ENCODE data around the gene CHST11.

The CHST11 gene

GRCh38 chr12:104568935-104569334, 112.2 kb downstream of the CHST11 start:
- no peak for TF ChIP-seq CTCF (IDR thresholded peaks at IDR 0.05; ENCODE audit: borderline replicate concordance, extremely low read depth, low read length, poor library complexity, severe bottlenecking)
- no peak for TF ChIP-seq EZH2 (IDR thresholded peaks at IDR 0.05; ENCODE audit: borderline replicate concordance, low read depth, low read length, severe bottlenecking)
- Histone ChIP-seq H3K4me1 (ENCODE audit: insufficient read depth, low read length) (peaks cover 67% of the 10 kb centered on the region), H3K27ac (ENCODE audit: low read length) (peak overlapping the region; percentile 83), H3K4me3 (ENCODE audit: low read depth in 1 of 2, low read length in 2 of 2) (no peak overlapping the region), H3K9ac (ENCODE audit: low read depth, low read length) (no peak overlapping the region), H4K20me1 (ENCODE audit: insufficient read depth, low read length) (peaks cover 64% of the 10 kb centered on the region), H3K79me2 (ENCODE audit: insufficient read depth, low read length) (peaks cover 82% of the 10 kb centered on the region), H3K9me3 (ENCODE audit: insufficient read depth, low read length, severe bottlenecking) (peaks cover 5% of the 10 kb centered on the region), H3K4me2 (ENCODE audit: insufficient read depth, low read length) (peak overlapping the region; percentile 50), H3K27me3 (ENCODE audit: insufficient read depth, low read length, poor library complexity) (no peaks in the 10 kb centered on the region), H3K36me3 (ENCODE audit: insufficient read depth, low read length) (peaks cover 47% of the 10 kb centered on the region), H2AFZ (ENCODE audit: low read depth, low read length) (no peak overlapping the region)
- no peak for DNase-seq
- no peak for ATAC-seq (ENCODE audit: insufficient read depth, low read depth)

- Histone ChIP-seq H3K4me1 (ENCODE audit: insufficient read depth, low read length) (peaks cover 63% of the 10 kb centered on the region), H3K36me3 (ENCODE audit: insufficient read depth, low read length) (peaks cover 41% of the 10 kb centered on the region), H3K27ac (ENCODE audit: low read length) (peak overlapping the region; percentile 83), H3K27me3 (ENCODE audit: insufficient read depth, low read length, poor library complexity) (no peaks in the 10 kb centered on the region), H3K9me3 (ENCODE audit: insufficient read depth, low read length, severe bottlenecking) (no peaks in the 10 kb centered on the region), H3K79me2 (ENCODE audit: insufficient read depth, low read length) (peaks cover 78% of the 10 kb centered on the region), H3K9ac (ENCODE audit: low read depth, low read length) (peak overlapping the region; percentile 40), H3K4me3 (ENCODE audit: low read depth in 1 of 2, low read length in 2 of 2) (peak overlapping the region in 1 of 2 experiments; percentile 27; a peak in 1 of 4 replicates), H3K4me2 (ENCODE audit: insufficient read depth, low read length) (peak overlapping the region; percentile 50), H2AFZ (ENCODE audit: low read depth, low read length) (no peak overlapping the region), H4K20me1 (ENCODE audit: insufficient read depth, low read length) (peaks cover 59% of the 10 kb centered on the region)
- TF ChIP-seq CTCF (IDR thresholded peaks at IDR 0.05; ENCODE audit: borderline replicate concordance, extremely low read depth, low read length, poor library complexity, severe bottlenecking), result no peak
- no peak for TF ChIP-seq EZH2 (IDR thresholded peaks at IDR 0.05; ENCODE audit: borderline replicate concordance, low read depth, low read length, severe bottlenecking)
- peak; percentile 94 for ATAC-seq (ENCODE audit: insufficient read depth, low read depth)
- DNase-seq, result peak; percentile 86
Observed at GRCh38 chr12:104569346-104570173, 112.8 kb downstream of the CHST11 start.

DNA sequence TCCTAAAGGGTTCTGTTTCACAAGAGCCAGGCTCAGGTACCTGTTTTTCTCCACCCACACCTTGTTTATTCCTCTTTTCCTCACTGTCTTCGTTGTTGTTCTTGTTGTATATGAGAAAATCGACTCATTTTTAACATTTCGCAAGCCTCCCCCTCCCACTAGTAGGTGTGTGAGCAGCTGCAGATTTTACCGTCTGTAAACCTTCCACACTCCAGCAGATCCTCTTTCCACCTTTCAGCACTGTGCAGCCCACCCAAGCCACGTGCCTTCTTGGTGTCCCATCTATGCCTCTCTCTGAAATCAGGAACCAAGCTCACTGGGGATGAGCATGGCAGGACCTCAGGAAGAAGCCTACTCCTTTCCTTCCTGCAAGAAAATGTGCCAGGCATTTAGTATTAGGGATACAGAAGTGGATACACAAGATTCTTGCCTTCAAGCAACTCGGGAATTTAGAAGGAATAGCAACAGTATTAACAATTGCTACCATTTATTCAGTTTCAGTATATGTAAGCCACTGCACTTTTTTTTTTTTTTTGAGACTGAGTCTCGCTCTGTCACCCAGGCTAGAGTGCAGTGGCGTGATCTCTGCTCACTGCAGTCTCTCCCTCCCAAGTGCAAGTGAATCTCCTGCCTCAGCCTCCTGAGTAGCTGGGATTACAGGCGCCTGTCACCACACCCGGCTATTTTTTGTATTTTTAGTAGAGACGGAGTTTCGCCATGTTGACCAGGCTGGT, 113.6 kb downstream of the CHST11 start:
- H3K4me3 ChIP-seq (ENCODE audit: low read depth in 1 of 2, low read length in 2 of 2), result peak overlapping the region in 1 of 2 experiments; percentile 27; a peak in 1 of 4 replicates
- peaks cover 65% of the 10 kb centered on the region for H4K20me1 ChIP-seq (ENCODE audit: insufficient read depth, low read length)
- peak overlapping the region; percentile 50 for H3K4me2 ChIP-seq (ENCODE audit: insufficient read depth, low read length)

More for the DNA sequence above, 113.6 kb downstream of the CHST11 start:
- H3K4me1 ChIP-seq (ENCODE audit: insufficient read depth, low read length), result peaks cover 57% of the 10 kb centered on the region
- peak overlapping the region; percentile 39 for H3K9ac ChIP-seq (ENCODE audit: low read depth, low read length)
- TF ChIP-seq EZH2 (IDR thresholded peaks at IDR 0.05; ENCODE audit: borderline replicate concordance, low read depth, low read length, severe bottlenecking), result no peak
- no peak for TF ChIP-seq CTCF (IDR thresholded peaks at IDR 0.05; ENCODE audit: borderline replicate concordance, extremely low read depth, low read length, poor library complexity, severe bottlenecking)
- ATAC-seq (ENCODE audit: insufficient read depth, low read depth) (peak; percentile 47), DNase-seq (no peak)
- no peaks in the 10 kb centered on the region for H3K27me3 ChIP-seq (ENCODE audit: insufficient read depth, low read length, poor library complexity)
- no peak overlapping the region for H2AFZ ChIP-seq (ENCODE audit: low read depth, low read length)
- peaks cover 79% of the 10 kb centered on the region for H3K79me2 ChIP-seq (ENCODE audit: insufficient read depth, low read length)
- H3K36me3 ChIP-seq (ENCODE audit: insufficient read depth, low read length), result peaks cover 36% of the 10 kb centered on the region
- peak overlapping the region; percentile 83 for H3K27ac ChIP-seq (ENCODE audit: low read length)
- H3K9me3 ChIP-seq (ENCODE audit: insufficient read depth, low read length, severe bottlenecking), result no peaks in the 10 kb centered on the region

Data from DND-41 (cell line).